T-cell (primary cell): ENCODE data around the gene TTF1. TPM values are rescaled to one million over a fixed set of nuclear protein-coding genes. Genes with fewer than 3 reads are reported as not detected.
A peak's percentile ranks its signal among the peaks of the same experiment; 100 is the strongest.

ENCODE experiments used
- ATAC-seq, 4 experiments: fragments of 200-7000 bp in 3 of 4; fragments of 150-1000 bp in 1 of 4; cut with Tn5 transposase; replicated peaks in 1 of 4; 1 replicate in 3 of 4; 2 replicates in 1 of 4; pipeline ENCODE4 v1.10.0; 2021; ENCODE audit warnings: moderate library complexity in 3 of 4, mild to moderate bottlenecking in 2 of 4, moderate number of reproducible peaks in 1 of 4
- CTCF ChIA-PET, 2 donors: fragments of 300-600 bp; sonication (Branson Sonifier 250); formaldehyde crosslinking; loops; one replicate each; lab custom pipeline; 2022; ENCODE audit warnings: antibody characterized with exemption in 2 of 2; lab: Charles Lee
- POLR2A ChIA-PET, 2 donors: fragments of 300-600 bp; sonication (Branson Sonifier 250); formaldehyde crosslinking; loops; one replicate each; lab custom pipeline; 2022; ENCODE audit warnings: antibody characterized with exemption in 2 of 2; lab: Charles Lee
- DNase-seq, 35 experiments: peaks; one replicate each; pipeline versions ENCODE4 v3.0.0 to v3.0.0-alpha.2; 2013 to 2023
- H3K27ac ChIP-seq: one replicate; pipeline ENCODE4 v1.5.1; 2013; ENCODE audit warnings: low read length
- H3K27me3 ChIP-seq, 2 experiments: replicated peaks in 1 of 2; 1 replicate in 1 of 2; 2 replicates in 1 of 2; pipeline versions ENCODE4 v1.6.1 to v1.7.0; 2013; ENCODE audit warnings: low read length in 1 of 2, mixed read lengths in 1 of 2; ENCODE audit not compliant: control insufficient read depth in 2 of 2, insufficient read depth in 2 of 2; ENCODE audit errors: extremely low read depth in 1 of 2
- H3K36me3 ChIP-seq, 2 donors: 1 replicate in 1 of 2; 2 replicates in 1 of 2; pipeline versions ENCODE4 v1.6.1 to v1.7.0; 2013; ENCODE audit warnings: low read length in 1 of 2; ENCODE audit not compliant: control insufficient read depth in 2 of 2, insufficient read depth in 1 of 2; ENCODE audit errors: extremely low read depth in 1 of 2
- H3K4me1 ChIP-seq, 2 experiments: 1 replicate in 1 of 2; 2 replicates in 1 of 2; pipeline versions ENCODE4 v1.6.1 to v1.7.0; 2013; ENCODE audit warnings: low read length in 2 of 2, mixed read lengths in 1 of 2; ENCODE audit not compliant: insufficient read depth in 2 of 2, control insufficient read depth in 1 of 2; ENCODE audit errors: extremely low read depth in 1 of 2
- H3K4me3 ChIP-seq, 2 donors: 1 replicate in 1 of 2; 2 replicates in 1 of 2; pipeline versions ENCODE4 v1.5.1 to v1.7.0; 2013; ENCODE audit warnings: mild to moderate bottlenecking in 2 of 2, low read length in 1 of 2, moderate library complexity in 1 of 2; ENCODE audit not compliant: control insufficient read depth in 1 of 2; ENCODE audit errors: extremely low read depth in 1 of 2
- H3K9me3 ChIP-seq: 2 replicates; pipeline ENCODE4 v1.7.0; 2013
- H3K27ac Mint-ChIP-seq, 2 donors: one replicate each; pipeline ENCODE4 v1.8.0; 2020 to 2021; ENCODE audit warnings: mild to moderate bottlenecking in 2 of 2, mixed read lengths in 2 of 2
- H3K27me3 Mint-ChIP-seq, 2 donors: one replicate each; pipeline ENCODE4 v1.8.0; 2021 to 2022; ENCODE audit warnings: mixed read lengths in 2 of 2
- H3K36me3 Mint-ChIP-seq: one replicate; pipeline ENCODE4 v1.8.0; 2021; ENCODE audit warnings: mixed read lengths
- H3K4me1 Mint-ChIP-seq, 3 donors: one replicate each; pipeline ENCODE4 v1.8.0; 2020 to 2022; ENCODE audit warnings: mixed read lengths in 3 of 3, mild to moderate bottlenecking in 1 of 3
- H3K4me3 Mint-ChIP-seq, 3 donors: one replicate each; pipeline ENCODE4 v1.8.0; 2020 to 2022; ENCODE audit warnings: mild to moderate bottlenecking in 3 of 3, mixed read lengths in 3 of 3, moderate library complexity in 3 of 3
- H3K9me3 Mint-ChIP-seq, 3 donors: one replicate each; pipeline ENCODE4 v1.8.0; 2020 to 2022; ENCODE audit warnings: mixed read lengths in 3 of 3
- WGBS: methylation state at CpG from one replicate; pipeline ENCODE4 v1.1.5; 2013; ENCODE audit warnings: missing lambda C conversion rate; ENCODE audit not compliant: insufficient coverage; 5-methylcytosine and 5-hydroxymethylcytosine counted together
- total RNA-seq, 35 experiments: library from RNA in 6 of 35; stranded (reverse) in 6 of 35; fragments of 120-200 nt in 1 of 35; gene quantifications; one replicate each; pipeline versions ENCODE4 v1.2.1 to v1.2.4 and lab custom pipeline; 2013 to 2026

TTF1 gene
- total RNA-seq, 5 donors from 2014 or later (not counting 1 experiment from before 2014, with no cell fraction given): 12.5 to 20.9 (median 19.2) TPM

DNA sequence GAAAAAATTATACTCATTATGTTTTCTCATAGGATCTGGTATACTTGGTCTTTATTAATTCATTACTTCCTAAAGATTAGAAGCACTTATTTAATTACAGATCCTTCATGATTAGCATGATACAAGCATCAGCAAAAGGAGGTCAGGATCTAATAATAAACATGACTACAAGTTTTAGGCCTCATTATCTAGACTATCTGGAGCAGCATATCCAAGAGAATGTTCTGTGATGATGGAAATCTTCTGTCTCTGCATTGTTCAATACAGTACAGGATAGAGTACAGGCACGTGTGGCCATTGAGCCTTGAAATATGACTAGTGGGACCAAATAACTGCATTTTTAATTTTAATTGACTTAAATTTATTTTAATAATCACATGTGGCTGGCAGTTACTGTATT is 73.1 kb downstream of the TTF1 start:
- Mint-ChIP-seq H3K4me1 (peaks cover 19 to 27% (median 23%) of the 10 kb centered on the region in 3 donors), H3K27ac (no peak overlapping the region)
- ATAC-seq: no peak

DNA sequence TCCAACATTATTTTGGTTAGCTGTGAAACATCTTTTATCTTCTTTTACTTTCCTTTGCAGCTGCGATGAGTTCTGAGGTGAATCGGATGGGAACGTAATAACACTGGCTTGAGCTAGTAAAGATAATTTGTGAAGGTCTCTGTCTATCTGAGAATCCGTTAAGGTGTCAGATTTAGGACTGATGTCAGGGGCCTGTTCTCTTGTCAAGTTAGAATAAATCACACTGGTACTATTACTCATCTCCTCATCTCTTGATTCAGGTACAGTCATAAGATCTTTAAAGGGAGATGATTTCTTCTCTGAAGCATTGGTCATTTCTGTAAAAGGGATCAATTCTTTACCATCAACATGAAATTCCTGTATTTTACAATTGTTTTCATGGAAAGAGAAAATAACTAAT is 78.1 kb downstream of the TTF1 start:
- DNase-seq (no peak), ATAC-seq (no peak)
- POLR2A ChIA-PET: no interaction called here
- Histone ChIP-seq H3K9me3 (no peaks in the 10 kb centered on the region), H3K27ac (no peak overlapping the region), H3K4me1 (peaks cover 0 to 2% of the 10 kb centered on the region in 2 experiments), H3K27me3 (no peaks in the 10 kb centered on the region), H3K4me3 (no peak overlapping the region), H3K36me3 (peaks cover 5 to 61% of the 10 kb centered on the region in 2 donors)
- Mint-ChIP-seq H3K4me3 (no peak overlapping the region), H3K36me3 (peaks cover 79% of the 10 kb centered on the region), H3K9me3 (peaks cover 0 to 13% (median 9%) of the 10 kb centered on the region in 3 donors), H3K4me1 (peaks cover 50 to 51% (median 51%) of the 10 kb centered on the region in 3 donors), H3K27me3 (no peaks in the 10 kb centered on the region), H3K27ac (peak overlapping the region in 1 of 2 donors; percentile 20)
- no CpG with 5 or more reads among the region's 4 CpGs for WGBS
- CTCF ChIA-PET: no interaction called here

More for the DNA sequence above, 73.1 kb downstream of the TTF1 start:
- Histone ChIP-seq H3K9me3 (no peaks in the 10 kb centered on the region), H3K4me3 (no peak overlapping the region), H3K27ac (no peak overlapping the region), H3K36me3 (peaks cover 11 to 84% of the 10 kb centered on the region in 2 donors), H3K27me3 (no peaks in the 10 kb centered on the region), H3K4me1 (no peaks in the 10 kb centered on the region)
- no CpG with 5 or more reads among the region's 1 CpG for WGBS
- H3K9me3 Mint-ChIP-seq: peaks cover 0 to 5% (median 1%) of the 10 kb centered on the region in 3 donors
- no peak overlapping the region for H3K4me3 Mint-ChIP-seq
- CTCF ChIA-PET: no interaction called here
- DNase-seq: no peak
- POLR2A ChIA-PET: no interaction called here
- peaks cover 79% of the 10 kb centered on the region for H3K36me3 Mint-ChIP-seq
- no peaks in the 10 kb centered on the region for H3K27me3 Mint-ChIP-seq

DNA sequence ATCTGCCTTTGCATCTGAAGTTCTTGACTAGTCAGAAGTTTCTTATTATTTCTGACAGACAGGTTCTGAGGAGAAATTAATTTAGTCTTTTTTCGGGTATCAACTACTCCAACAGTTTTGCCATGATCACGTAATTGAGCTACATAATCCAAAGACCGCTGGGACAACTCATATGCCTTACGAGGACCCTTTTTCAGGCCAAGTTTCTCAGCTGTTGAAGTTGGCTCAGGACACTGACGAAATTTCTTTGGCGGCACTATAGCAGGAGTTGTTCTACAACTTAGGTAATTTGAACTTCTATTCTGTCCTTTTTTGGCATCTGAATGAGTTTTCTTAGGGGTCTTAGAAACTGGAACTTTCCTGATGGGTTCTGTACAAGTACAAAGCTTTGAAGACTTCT is 79.1 kb downstream of the TTF1 start:
- Mint-ChIP-seq H3K27ac (no peak overlapping the region), H3K27me3 (no peaks in the 10 kb centered on the region), H3K9me3 (peaks cover 0 to 13% (median 9%) of the 10 kb centered on the region in 3 donors), H3K36me3 (peaks cover 77% of the 10 kb centered on the region), H3K4me3 (no peak overlapping the region), H3K4me1 (peaks cover 57 to 60% (median 59%) of the 10 kb centered on the region in 3 donors)
- CTCF ChIA-PET: interaction anchor here in 1 of 2 donors (0.6 kb wide), 1 partner anchor 37 kb away, joined by 3 read pairs; no protein-coding TSS in a partner anchor
- Histone ChIP-seq H3K4me1 (peaks cover 0 to 5% of the 10 kb centered on the region in 2 experiments), H3K36me3 (peaks cover 5 to 55% of the 10 kb centered on the region in 2 donors), H3K27ac (no peak overlapping the region), H3K27me3 (no peaks in the 10 kb centered on the region), H3K9me3 (no peaks in the 10 kb centered on the region), H3K4me3 (no peak overlapping the region)
- POLR2A ChIA-PET: no interaction called here
- 100% methylated on average over 2 of the region's 6 CpGs for WGBS
- DNase-seq (no peak), ATAC-seq (no peak)

Other genes starting within 250 kb of the TTF1 start
- gene NTNG2, start 244.8 kb downstream of the TTF1 start, total RNA-seq: 10 to 100 TPM in 1 of 5 donors, 1 to 10 TPM in 4; 4.8 to 14.1 (median 7.8) TPM
- gene SETX, start 51.9 kb downstream of the TTF1 start, total RNA-seq: 10 to 100 TPM; 63.9 to 73.2 (median 65.0) TPM
- gene CFAP77, start 3.4 kb upstream of the TTF1 start, total RNA-seq: not detected
- gene BARHL1, start 175.8 kb upstream of the TTF1 start, total RNA-seq: not detected